Measurements from ENCODE around the gene PRRG4.

DNA sequence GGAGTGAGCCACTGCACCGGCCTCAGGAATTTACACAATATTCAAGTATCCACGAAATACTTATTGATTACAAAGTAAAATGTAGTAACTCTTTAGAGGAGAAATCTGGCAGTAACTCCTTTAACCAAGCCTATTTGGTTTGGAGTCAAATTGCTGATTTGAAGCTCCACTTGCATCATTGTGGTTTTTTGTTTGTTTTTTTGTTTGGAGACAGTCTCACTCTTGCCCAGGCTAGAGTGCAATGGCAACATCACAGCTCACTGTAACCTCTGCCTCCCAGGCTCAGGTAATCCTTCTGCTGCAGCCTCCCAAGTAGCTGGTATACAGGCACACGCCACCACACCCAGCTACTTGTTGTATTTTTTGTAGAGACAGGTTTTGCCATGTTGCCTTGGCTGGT, 56.5 kb downstream of the PRRG4 start:
- TF ChIP-seq, protein P1, sequence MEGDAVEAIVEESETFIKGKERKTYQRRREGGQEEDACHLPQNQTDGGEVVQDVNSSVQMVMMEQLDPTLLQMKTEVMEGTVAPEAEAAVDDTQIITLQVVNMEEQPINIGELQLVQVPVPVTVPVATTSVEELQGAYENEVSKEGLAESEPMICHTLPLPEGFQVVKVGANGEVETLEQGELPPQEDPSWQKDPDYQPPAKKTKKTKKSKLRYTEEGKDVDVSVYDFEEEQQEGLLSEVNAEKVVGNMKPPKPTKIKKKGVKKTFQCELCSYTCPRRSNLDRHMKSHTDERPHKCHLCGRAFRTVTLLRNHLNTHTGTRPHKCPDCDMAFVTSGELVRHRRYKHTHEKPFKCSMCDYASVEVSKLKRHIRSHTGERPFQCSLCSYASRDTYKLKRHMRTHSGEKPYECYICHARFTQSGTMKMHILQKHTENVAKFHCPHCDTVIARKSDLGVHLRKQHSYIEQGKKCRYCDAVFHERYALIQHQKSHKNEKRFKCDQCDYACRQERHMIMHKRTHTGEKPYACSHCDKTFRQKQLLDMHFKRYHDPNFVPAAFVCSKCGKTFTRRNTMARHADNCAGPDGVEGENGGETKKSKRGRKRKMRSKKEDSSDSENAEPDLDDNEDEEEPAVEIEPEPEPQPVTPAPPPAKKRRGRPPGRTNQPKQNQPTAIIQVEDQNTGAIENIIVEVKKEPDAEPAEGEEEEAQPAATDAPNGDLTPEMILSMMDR (IDR thresholded peaks at IDR 0.05): no peak
- TF ChIP-seq POLR2A (IDR thresholded peaks at IDR 0.05): no peak
